B cell (primary cell): ENCODE measurements around the gene DBX1. TPM values are rescaled to one million over a fixed set of nuclear protein-coding genes. Genes with fewer than 3 reads are reported as not detected.
A peak's percentile ranks its signal among the peaks of the same experiment; 100 is the strongest.

Experiments used
- ATAC-seq: fragments of 200-7000 bp; cut with Tn5 transposase; one replicate; pipeline ENCODE4 v1.10.0; 2021; ENCODE audit warnings: low read depth, mild to moderate bottlenecking, moderate number of reproducible peaks, moderate library complexity
- CTCF ChIA-PET: fragments of 350-600 bp; sonication (Branson Sonifier 250); formaldehyde crosslinking; loops from one replicate; lab custom pipeline; 2021; ENCODE audit warnings: antibody characterized with exemption, inconsistent platforms; lab: Charles Lee
- POLR2A ChIA-PET: fragments of 350-600 bp; sonication (Branson Sonifier 250); formaldehyde crosslinking; loops from one replicate; lab custom pipeline; 2021; ENCODE audit warnings: antibody characterized with exemption; lab: Charles Lee
- DNase-seq: peaks from one replicate; pipeline ENCODE4 v3.0.0; 2013
- H2AFZ ChIP-seq: 2 replicates; pipeline ENCODE4 v1.6.1; 2012; ENCODE audit warnings: mild to moderate bottlenecking, low read depth, low read length; ENCODE audit not compliant: insufficient read depth, poor library complexity, severe bottlenecking
- H3K27ac ChIP-seq, 2 donors: 1 replicate in 1 of 2; 2 replicates in 1 of 2; pipeline ENCODE4 v1.5.1; 2012 to 2013; ENCODE audit warnings: low read length in 2 of 2, mild to moderate bottlenecking in 2 of 2, moderate library complexity in 1 of 2
- H3K27me3 ChIP-seq, 4 experiments: fragments of 200-600 bp in 1 of 4; sonication (generic) in 1 of 4; replicated peaks in 1 of 4; 1 replicate in 2 of 4; 2 replicates in 2 of 4; pipeline versions ENCODE4 v1.6.1 to v1.7.0; 2013 to 2016; ENCODE audit warnings: low read length in 3 of 4, mild to moderate bottlenecking in 2 of 4, mixed read lengths in 1 of 4, moderate library complexity in 1 of 4; ENCODE audit not compliant: insufficient read depth in 4 of 4, control insufficient read depth in 3 of 4; ENCODE audit errors: control extremely low read depth in 1 of 4
- H3K36me3 ChIP-seq, 2 experiments: replicated peaks in 1 of 2; 1 replicate in 1 of 2; 2 replicates in 1 of 2; pipeline versions ENCODE4 v1.6.1 to v1.7.1; 2013; ENCODE audit warnings: low read length in 1 of 2; ENCODE audit not compliant: insufficient read depth in 2 of 2, control insufficient read depth in 1 of 2; ENCODE audit errors: control extremely low read depth in 1 of 2, extremely low read depth in 1 of 2
- H3K4me1 ChIP-seq, 2 donors: fragments of 200-600 bp in 1 of 2; sonication (generic) in 1 of 2; 1 replicate in 1 of 2; 2 replicates in 1 of 2; pipeline versions ENCODE4 v1.5.1 to v1.6.1; 2013 to 2017; ENCODE audit warnings: low read length in 2 of 2; ENCODE audit not compliant: control insufficient read depth in 2 of 2, insufficient read depth in 2 of 2
- H3K4me2 ChIP-seq: replicated peaks from 2 replicates; pipeline ENCODE3; 2012; ENCODE audit warnings: mild to moderate bottlenecking, low read depth, low read length; ENCODE audit not compliant: poor library complexity, severe bottlenecking
- H3K4me3 ChIP-seq, 5 experiments: fragments of 200-600 bp in 1 of 5; sonication (generic) in 1 of 5; 1 replicate in 3 of 5; 2 replicates in 2 of 5; pipeline versions ENCODE4 v1.5.1 to v1.7.0; 2011 to 2016; ENCODE audit warnings: low read length in 4 of 5, mild to moderate bottlenecking in 4 of 5, low read depth in 2 of 5, control low read depth in 1 of 5, moderate library complexity in 1 of 5; ENCODE audit not compliant: insufficient read depth in 1 of 5; ENCODE audit errors: control extremely low read depth in 1 of 5, extremely low read depth in 1 of 5
- H3K79me2 ChIP-seq: fragments of 200-600 bp; sonication (generic); one replicate; pipeline ENCODE4 v1.6.0; 2016; ENCODE audit warnings: low read length; ENCODE audit not compliant: control insufficient read depth, insufficient read depth
- H3K9ac ChIP-seq: fragments of 200-600 bp; sonication (generic); 2 replicates; pipeline ENCODE4 v1.6.1; 2017; ENCODE audit warnings: mild to moderate bottlenecking, low read length, moderate library complexity
- H3K9me3 ChIP-seq, 3 donors: one replicate each; pipeline versions ENCODE4 v1.6.1 to v1.7.1; 2013; ENCODE audit warnings: low read length in 2 of 3; ENCODE audit not compliant: control insufficient read depth in 2 of 3, insufficient read depth in 1 of 3; ENCODE audit errors: control extremely low read depth in 1 of 3
- H4K20me1 ChIP-seq: 2 replicates; pipeline ENCODE4 v1.6.0; 2012; ENCODE audit warnings: mild to moderate bottlenecking, low read length; ENCODE audit not compliant: insufficient read depth, control insufficient read depth, poor library complexity, severe bottlenecking
- H3K27ac Mint-ChIP-seq: one replicate; pipeline ENCODE4 v1.8.0; 2021; ENCODE audit warnings: mixed read lengths
- H3K27me3 Mint-ChIP-seq: one replicate; pipeline ENCODE4 v1.8.0; 2021; ENCODE audit warnings: mixed read lengths
- H3K4me1 Mint-ChIP-seq: one replicate; pipeline ENCODE4 v1.8.0; 2021; ENCODE audit warnings: mixed read lengths
- H3K4me3 Mint-ChIP-seq: one replicate; pipeline ENCODE4 v1.8.0; 2021; ENCODE audit warnings: mixed read lengths
- H3K9me3 Mint-ChIP-seq: one replicate; pipeline ENCODE4 v1.8.0; 2022; ENCODE audit warnings: mixed read lengths; ENCODE audit not compliant: insufficient read depth
- EZH2 ChIP-seq: IDR thresholded peaks from 2 replicates; pipeline ENCODE4 v1.6.1; 2012; ENCODE audit warnings: borderline replicate concordance, low read depth, mild to moderate bottlenecking, moderate library complexity, low read length; ENCODE audit not compliant: insufficient read depth, poor library complexity, severe bottlenecking
- WGBS: methylation state at CpG from one replicate; pipeline ENCODE4 v1.1.5; 2013; ENCODE audit warnings: missing lambda C conversion rate; ENCODE audit not compliant: insufficient coverage; 5-methylcytosine and 5-hydroxymethylcytosine counted together
- intact Hi-C: fragments of 100-400 bp; cut with micrococcal nuclease; formaldehyde crosslinking; loops from one replicate; pipeline ENCODE4 v1.10.0; 2022
- polyA plus RNA-seq: library from polyadenylated mRNA; depleted of rRNA; stranded (reverse); fragments of >200 nt; gene quantifications from 2 replicates; pipeline ENCODE4 v1.2.3, GENCODE V29; 2012
- total RNA-seq, 2 donors: library from RNA; stranded (reverse); fragments of 120-200 nt in 1 of 2; gene quantifications; 1 replicate in 1 of 2; 2 replicates in 1 of 2; pipeline versions ENCODE4 v1.2.3 to v1.2.4, GENCODE V29; 2013 to 2022
- TF ChIP-seq, protein P1 (sequence below): fragments of 200-600 bp; IDR thresholded peaks from one replicate; pipeline ENCODE4 v1.8.0; 2022; ENCODE audit warnings: antibody characterized with exemption, mild to moderate bottlenecking

DBX1 gene
- total and polyA plus RNA-seq, 2 donors (not counting 1 experiment from before 2014, with no cell fraction given): not detected

DNA sequence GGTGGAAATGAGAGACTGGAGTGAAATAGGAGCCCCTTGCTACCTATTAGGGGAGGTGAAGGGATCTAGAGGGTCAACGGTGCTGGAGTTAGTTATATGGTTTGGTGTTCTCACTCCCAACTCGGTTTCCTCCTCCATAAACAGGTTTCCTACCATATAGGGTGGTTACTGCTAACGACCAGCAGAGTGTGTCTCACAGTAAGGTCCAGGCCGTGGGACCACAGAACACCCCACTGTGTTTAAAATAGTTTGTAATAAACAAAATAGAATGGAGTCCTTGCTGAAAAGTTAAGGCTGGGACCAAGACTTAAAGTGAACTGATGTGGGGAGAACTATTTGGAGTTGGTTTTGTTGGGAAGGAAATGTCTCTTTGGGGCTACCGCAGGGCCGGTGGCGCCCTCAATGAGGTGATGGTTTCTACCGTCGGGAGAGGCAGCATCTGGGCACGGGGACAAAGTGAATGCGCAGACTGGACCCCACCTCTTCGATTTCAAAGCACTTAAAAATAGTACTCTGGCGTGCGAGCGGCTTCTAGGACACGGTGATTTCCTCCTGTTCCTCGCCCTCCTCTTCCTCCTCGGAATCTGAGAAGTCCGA lies 4.5 kb downstream of the DBX1 start:
- 17% methylated on average over 15 of the region's 19 CpGs for WGBS
- ChIA-PET CTCF (interaction anchor here (1.9 kb wide), 1 partner anchor 28 kb away, joined by 5 read pairs; no protein-coding TSS in a partner anchor), POLR2A (no interaction called here)
- TF ChIP-seq, protein P1, sequence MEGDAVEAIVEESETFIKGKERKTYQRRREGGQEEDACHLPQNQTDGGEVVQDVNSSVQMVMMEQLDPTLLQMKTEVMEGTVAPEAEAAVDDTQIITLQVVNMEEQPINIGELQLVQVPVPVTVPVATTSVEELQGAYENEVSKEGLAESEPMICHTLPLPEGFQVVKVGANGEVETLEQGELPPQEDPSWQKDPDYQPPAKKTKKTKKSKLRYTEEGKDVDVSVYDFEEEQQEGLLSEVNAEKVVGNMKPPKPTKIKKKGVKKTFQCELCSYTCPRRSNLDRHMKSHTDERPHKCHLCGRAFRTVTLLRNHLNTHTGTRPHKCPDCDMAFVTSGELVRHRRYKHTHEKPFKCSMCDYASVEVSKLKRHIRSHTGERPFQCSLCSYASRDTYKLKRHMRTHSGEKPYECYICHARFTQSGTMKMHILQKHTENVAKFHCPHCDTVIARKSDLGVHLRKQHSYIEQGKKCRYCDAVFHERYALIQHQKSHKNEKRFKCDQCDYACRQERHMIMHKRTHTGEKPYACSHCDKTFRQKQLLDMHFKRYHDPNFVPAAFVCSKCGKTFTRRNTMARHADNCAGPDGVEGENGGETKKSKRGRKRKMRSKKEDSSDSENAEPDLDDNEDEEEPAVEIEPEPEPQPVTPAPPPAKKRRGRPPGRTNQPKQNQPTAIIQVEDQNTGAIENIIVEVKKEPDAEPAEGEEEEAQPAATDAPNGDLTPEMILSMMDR: no peak
- TF ChIP-seq EZH2: no peak
- DNase-seq (peak; percentile 10), ATAC-seq (no peak)
- peaks cover 1 to 74% (median 54%) of the 10 kb centered on the region in 4 experiments for H3K27me3 ChIP-seq
- no peaks in the 10 kb centered on the region for H3K79me2 ChIP-seq
- H3K4me1 Mint-ChIP-seq: peaks cover 20% of the 10 kb centered on the region
- H3K4me2 ChIP-seq: peak overlapping the region; percentile 72
- no peaks in the 10 kb centered on the region for H4K20me1 ChIP-seq
- H2AFZ ChIP-seq: peak overlapping the region; percentile 27
- H3K27ac Mint-ChIP-seq: no peak overlapping the region
- intact Hi-C loops: no loop called here
- H3K27me3 Mint-ChIP-seq: peaks cover 60% of the 10 kb centered on the region
- peaks cover 14 to 26% of the 10 kb centered on the region in 2 donors for H3K4me1 ChIP-seq
- H3K4me3 Mint-ChIP-seq: peak overlapping the region; percentile 75
- H3K9ac ChIP-seq: no peak overlapping the region
- peak overlapping the region in 1 of 5 experiments; percentile 51 for H3K4me3 ChIP-seq
- H3K9me3 Mint-ChIP-seq: peaks cover 3% of the 10 kb centered on the region
- H3K27ac ChIP-seq: no peak overlapping the region
- peaks cover 4 to 39% (median 15%) of the 10 kb centered on the region in 3 donors for H3K9me3 ChIP-seq
- H3K36me3 ChIP-seq: no peaks in the 10 kb centered on the region

DNA sequence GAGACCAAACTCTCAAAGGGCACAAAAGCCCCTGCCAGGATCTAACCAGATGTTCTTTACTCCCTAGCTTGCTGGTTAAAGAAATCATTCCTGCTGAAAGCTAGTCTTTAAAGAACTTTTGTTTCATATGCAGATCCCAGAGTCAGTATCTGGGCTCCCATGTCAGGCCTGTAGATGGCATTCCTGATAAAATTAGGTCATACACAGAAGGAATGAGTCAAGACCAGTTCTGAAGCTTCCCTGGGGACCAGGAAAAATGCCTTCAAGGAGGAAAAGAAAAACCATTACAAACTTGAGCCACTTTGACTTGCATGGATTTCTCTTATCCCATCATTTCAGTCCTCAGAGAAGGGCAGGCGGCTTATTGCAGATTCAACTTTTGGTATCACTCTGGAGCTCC lies 5.9 kb downstream of the DBX1 start:
- no peak overlapping the region for H3K27ac ChIP-seq
- POLR2A ChIA-PET: no interaction called here
- H4K20me1 ChIP-seq: no peaks in the 10 kb centered on the region
- CTCF ChIA-PET: interaction anchor here (0.6 to 1.9 kb wide), 4 partner anchors 13 to 202 kb away, joined by 3 to 5 read pairs (median 4); no protein-coding TSS in a partner anchor
- Mint-ChIP-seq H3K4me1 (peaks cover 20% of the 10 kb centered on the region), H3K4me3 (no peak overlapping the region), H3K9me3 (peaks cover 3% of the 10 kb centered on the region), H3K27me3 (peaks cover 58% of the 10 kb centered on the region), H3K27ac (no peak overlapping the region)
- no peak overlapping the region for H2AFZ ChIP-seq
- no peak for TF ChIP-seq EZH2
- TF ChIP-seq, protein P1: no peak
- ATAC-seq: no peak
- peaks cover 4 to 26% (median 11%) of the 10 kb centered on the region in 3 donors for H3K9me3 ChIP-seq
- intact Hi-C loops: no loop called here
- WGBS: no CpG with 5 or more reads among the region's 1 CpG
- H3K4me3 ChIP-seq: no peak overlapping the region
- peaks cover 1 to 60% (median 46%) of the 10 kb centered on the region in 4 experiments for H3K27me3 ChIP-seq
- H3K9ac ChIP-seq: no peak overlapping the region
- H3K4me1 ChIP-seq: peaks cover 14 to 26% of the 10 kb centered on the region in 2 donors
- H3K36me3 ChIP-seq: no peaks in the 10 kb centered on the region
- no peaks in the 10 kb centered on the region for H3K79me2 ChIP-seq
- H3K4me2 ChIP-seq: no peak overlapping the region
- DNase-seq: no peak
